Measurements from ENCODE around the gene CRB1.

Gene CRB1

GRCh38 chr1:197526736-197527371, 258.8 kb downstream of the CRB1 start:
- no peak for ATAC-seq
- TF ChIP-seq, protein P1, sequence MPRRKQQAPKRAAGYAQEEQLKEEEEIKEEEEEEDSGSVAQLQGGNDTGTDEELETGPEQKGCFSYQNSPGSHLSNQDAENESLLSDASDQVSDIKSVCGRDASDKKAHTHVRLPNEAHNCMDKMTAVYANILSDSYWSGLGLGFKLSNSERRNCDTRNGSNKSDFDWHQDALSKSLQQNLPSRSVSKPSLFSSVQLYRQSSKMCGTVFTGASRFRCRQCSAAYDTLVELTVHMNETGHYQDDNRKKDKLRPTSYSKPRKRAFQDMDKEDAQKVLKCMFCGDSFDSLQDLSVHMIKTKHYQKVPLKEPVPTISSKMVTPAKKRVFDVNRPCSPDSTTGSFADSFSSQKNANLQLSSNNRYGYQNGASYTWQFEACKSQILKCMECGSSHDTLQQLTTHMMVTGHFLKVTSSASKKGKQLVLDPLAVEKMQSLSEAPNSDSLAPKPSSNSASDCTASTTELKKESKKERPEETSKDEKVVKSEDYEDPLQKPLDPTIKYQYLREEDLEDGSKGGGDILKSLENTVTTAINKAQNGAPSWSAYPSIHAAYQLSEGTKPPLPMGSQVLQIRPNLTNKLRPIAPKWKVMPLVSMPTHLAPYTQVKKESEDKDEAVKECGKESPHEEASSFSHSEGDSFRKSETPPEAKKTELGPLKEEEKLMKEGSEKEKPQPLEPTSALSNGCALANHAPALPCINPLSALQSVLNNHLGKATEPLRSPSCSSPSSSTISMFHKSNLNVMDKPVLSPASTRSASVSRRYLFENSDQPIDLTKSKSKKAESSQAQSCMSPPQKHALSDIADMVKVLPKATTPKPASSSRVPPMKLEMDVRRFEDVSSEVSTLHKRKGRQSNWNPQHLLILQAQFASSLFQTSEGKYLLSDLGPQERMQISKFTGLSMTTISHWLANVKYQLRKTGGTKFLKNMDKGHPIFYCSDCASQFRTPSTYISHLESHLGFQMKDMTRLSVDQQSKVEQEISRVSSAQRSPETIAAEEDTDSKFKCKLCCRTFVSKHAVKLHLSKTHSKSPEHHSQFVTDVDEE (CRISPR knock-in tag; IDR thresholded peaks at IDR 0.05): no peak
- TF ChIP-seq ZC3H10 (CRISPR knock-in tag; IDR thresholded peaks at IDR 0.05): no peak

Measured in SK-N-SH treated with all-trans-retinoic acid at 6 μM for 48 hours (cell line).